NCI-H2227 (cell line): Measurements from ENCODE around the gene TSEN54.

Experiments
- DNase-seq: peaks from one replicate; lab custom pipeline; 2025; ENCODE audit not compliant: unreplicated experiment; lab: John Stamatoyannopoulos, UW

Gene TSEN54

DNA sequence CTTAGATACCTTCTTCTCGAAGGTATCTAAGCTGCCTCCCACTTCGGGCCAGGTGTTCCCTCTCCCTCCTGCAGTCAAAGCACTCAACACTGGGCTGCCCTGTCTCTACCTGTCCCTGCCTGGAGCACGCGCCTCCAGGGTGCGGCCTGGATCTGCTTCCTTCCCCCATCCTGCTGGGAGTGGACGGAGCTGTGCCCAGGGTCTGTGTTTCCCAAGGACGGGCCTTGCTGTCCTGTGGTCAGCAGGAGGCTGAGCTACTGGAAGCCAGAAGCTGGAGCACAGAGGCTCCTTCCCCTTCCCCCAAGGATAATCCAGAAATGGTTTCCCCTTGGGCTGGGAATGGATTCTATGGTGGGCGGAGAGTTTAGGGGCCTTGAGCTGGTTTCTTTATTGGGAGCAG, 25.9 kb downstream of the TSEN54 start:
- no peak for DNase-seq

DNA sequence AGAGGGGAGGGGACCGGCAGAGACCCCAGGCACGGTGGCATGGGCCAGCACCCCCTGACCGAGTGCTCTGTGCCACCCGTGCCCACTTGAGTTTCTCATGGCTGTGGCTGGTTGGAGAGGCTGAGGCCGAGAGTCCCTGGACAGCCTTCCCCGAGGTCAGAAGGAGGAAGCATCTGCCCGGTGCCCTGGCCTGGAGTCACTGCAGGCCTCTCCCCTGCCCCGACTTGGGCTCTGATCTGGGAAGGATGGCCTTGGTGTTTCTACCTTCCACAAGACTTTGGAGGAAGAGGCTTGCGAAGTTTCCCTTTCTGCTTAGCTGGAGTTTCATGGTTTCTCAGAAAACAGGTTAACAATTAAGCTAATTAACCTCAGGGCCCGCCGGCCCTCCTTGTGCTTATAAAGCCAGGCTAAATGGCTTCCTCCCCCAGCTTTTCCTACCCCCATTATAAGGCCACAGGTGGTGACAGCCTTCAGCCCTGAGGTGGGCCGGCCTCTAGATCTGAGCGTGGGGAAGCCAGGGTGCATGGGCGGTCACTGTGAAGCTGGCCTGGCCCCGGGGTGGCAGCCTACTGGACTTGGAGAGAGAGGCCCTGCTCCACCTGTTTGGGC, 26.5 kb downstream of the TSEN54 start:
- DNase-seq: no peak

DNA sequence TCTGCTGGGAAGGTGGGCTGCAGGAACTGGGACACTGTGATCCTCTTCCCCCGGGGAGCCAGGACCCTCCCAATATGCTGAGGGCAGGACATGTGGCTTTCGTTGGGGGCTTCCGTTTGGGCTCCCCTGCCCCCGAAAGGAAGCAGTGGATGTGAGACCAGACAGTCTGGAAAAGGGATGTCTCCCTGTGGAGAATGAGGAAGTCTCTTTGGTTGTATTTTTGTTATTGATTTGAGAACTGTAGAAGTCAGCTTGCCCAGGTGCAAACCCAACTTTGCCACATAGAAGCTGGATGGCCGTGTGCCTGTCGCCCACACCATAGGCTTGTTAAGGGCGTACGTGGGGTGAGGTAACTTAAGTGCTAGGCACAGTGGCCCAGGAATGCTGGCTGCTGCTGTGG, 27.9 kb downstream of the TSEN54 start:
- DNase-seq: no peak

DNA sequence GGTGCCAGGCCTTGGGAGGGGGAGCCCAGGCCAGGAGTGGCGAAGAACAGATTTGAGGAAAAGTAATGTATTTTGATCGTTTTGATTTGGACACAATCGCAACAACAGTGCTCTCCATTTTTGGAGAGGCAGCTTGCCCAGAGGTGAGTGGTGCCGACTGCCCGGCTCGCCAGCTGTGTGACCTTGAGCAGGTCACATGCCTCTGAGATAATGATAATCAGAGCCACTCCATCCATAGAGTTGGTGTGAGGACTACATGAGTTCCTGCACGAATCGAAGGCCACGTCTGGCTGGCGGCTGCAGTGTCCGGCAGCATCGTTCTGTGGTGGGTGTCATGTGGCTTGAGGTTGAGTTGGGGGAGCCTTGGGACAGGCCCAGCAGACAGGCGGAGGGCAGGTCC, 29.9 kb downstream of the TSEN54 start:
- DNase-seq: no peak

DNA sequence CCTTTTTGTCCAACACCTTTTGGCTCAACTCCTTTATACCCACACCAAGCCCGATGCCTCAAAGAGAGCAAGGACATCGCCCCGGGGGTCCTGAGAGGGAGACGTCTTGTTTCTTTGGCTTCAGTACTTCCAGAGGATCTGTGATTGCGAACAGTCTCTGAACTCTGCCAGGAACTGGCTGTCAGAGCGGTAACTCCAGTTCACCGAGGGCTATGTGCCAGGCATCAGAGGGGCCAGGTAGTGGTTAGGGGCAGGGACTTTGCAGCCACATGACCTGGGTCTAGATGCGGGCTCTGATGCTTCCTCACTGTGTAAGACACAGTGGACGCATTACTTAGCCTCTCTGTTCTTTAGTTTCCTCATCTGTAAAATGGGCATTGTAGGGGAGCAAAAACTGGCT, 30.8 kb downstream of the TSEN54 start:
- no peak for DNase-seq

DNA sequence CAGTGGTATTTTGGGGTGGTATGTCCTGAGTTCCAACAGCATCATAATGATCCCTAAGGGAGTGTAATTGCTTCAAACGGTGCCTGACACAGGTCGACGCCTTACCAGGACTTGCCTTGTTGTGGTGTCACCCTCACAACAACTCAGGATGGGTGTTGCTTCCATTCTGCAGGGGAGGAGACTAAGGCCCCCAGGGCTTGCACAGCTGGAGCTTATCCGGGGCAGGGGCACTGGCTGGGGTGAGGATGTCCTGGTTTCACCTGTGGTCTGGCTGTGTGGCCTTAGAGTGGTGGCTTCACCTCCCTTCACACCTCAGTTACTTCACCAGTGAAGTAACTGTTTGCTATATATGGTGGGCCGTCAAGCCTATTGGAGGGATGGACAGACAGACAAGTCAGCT, 32.5 kb downstream of the TSEN54 start:
- no peak for DNase-seq

DNA sequence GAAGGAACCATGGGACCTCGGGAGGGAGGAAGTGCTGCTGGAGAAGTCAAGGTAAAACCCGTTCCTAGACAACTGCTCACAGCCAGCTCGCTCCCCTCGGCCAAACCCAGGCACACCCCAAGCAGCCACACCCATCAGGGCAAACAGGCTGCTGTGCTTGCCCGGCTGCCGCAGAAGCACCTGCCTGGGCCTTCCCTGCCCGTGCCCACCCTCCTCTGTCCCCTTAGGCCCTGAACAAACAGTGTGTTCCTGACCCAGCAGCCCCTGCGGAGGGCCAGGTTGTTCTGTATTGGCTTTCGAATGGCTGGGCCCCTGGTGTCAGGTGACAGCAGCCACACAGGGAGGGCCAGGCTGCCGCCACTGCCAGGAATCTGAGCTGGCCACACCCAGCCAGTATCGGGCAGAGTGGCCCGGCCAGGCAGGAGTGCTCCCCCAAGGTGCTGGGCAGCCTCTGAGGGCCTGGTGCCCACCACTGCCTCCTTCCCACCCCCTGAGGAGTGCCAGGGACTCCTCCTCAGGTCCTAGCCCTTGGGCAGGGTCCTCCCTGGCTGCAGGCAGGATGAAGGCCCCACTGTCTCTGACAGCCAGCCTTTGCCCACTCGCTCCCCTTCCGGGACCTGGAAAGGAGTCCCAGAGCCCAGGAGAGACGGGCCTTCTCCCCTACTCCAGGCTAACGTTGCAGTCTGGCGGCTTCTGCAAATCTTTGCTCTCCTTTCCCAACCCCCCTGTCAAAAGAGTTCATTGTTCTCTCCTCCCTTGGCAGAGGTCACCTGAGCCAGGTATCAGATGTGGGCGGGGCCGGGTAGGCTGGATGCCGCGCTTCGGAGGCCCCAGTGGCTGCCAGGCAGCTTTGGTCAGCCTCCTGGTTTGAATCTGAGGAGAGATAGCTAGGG, 33.2 kb downstream of the TSEN54 start:
- DNase-seq: no peak

DNA sequence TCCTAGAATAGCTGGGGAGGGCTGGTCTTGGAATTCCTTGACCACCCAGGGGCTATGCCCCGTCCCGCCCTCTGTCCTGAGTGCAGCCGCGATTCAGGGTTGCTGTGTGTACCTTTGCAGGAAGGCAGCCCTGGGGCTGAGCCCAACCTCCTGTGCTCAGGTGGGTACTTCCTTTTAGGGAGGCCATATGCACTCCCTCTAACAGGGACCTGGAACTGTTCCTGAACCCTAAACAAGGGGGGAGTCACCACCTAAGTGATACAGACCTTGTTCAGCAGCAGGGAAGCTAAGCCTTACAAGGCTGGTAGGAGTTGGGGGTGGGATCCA, 33.8 kb downstream of the TSEN54 start:
- DNase-seq: no peak

DNA sequence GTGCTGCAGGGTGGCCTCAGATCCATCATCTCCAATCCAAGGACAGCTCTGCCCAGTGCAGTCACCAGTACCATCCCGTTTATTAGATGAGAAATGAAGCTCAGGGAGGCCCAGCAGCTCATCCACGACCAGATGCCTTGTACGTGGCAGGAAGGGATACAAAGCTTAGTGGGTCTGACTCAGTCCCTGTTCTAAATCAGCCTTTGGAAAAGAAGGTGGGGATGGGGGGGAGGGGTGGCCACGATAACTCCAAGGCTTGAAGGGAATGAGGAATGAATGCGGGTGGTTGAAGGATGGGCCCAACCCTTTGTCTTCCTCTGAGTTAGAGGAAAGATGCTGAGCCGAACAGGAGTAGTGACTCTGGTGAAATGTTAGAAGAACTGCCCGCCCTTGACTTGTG, 34.9 kb downstream of the TSEN54 start:
- no peak for DNase-seq

DNA sequence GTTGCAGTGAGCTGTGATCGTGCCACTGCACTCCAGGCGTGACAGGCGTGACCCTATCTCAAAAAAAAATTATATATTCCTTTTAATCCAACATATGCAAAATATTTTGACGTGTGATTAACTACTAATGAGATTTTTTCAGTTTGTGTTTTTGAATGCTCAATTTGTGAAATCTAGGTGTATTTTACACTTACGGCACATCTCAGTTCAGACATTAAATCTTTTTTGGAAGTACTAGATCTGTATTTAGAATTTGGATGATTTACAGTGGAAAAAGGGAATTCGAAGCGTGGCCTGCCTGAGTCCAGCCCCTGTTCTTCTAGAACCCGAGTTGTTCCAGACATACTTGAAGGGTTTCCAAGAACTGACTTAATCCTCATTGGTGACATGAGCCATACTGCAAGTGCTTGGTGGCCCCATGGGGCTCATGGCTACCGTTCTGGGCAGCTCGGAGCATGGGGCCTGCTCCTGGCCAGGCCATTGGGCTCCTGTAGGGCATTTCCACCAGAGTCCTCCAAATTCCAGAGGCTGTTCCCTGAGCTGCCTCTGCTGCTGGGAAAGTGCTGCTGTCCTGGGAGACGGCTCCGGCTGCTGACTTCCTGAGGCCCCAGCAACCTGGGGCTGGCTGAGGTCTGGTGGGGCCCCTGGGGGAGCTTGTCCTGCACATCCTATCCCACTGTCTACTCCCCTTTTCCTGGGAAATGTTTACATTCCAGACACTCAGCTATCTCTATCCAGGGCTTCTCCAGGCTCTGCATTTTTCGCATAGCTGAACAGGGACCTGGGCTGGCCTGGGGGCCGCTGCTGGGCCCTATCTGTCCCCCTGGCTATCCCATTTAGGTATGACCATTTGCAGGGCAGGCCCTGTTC, 36.3 kb downstream of the TSEN54 start:
- DNase-seq: no peak

DNA sequence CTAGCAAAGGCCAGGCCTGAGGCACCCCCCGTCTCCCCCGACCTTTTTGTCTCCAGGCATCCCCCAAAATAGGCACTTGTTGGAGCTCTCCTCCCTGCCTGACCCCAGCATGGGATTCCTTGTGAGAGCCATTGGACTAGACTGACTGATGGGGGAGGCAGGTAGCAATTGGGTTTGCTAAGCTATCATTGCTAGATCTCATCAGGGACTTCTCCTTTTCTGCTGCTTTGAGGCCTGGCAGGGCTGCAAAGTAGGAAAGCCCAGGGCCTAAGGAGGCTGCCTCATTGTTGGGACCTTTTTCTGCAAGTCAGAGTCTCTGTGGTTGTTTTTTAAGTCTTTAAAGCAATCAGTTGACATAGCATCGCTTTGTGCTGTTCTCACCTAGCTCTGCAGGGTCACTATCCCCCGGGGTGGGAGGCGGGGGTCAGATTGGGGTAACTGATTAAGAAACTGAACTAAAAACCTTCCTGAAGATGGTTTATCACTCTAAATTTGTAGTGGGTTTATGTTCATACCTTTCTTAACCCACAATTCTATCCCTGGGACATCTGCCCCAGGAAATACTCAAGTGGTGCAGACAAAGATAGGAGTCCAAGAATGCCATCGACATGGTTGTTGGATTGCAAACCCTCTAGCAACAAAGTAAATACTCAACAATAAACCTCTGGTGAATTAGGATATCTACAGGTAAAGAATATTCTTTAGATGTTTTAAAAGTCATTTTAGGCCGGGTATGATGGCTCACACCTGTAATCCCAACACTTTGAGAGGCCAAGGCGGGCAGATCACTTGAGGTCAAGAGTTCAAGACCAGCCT, 37.2 kb downstream of the TSEN54 start:
- no peak for DNase-seq

DNA sequence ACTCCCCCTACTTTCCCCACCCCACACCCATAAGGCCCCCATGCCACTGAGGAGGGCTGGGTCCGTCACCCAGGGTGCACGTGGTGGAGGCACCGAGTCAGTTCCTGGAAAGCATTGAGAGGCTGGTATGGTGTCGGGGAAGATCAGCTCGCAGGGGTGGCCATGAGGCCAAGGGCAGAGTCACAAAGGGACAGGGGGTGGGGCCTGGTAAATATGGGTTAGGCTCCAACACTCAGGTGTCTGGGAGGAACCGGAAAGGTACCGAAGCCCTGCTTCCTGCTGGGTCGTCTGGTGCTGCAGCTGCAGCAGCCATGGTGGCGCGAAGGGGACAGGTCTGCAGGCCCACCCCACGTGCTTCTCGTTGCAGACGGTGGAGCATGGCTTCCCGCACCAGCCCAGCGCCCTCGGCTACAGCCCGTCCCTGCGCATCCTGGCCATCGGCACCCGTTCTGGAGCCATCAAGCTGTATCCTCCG, 39.4 kb downstream of the TSEN54 start:
- DNase-seq: no peak

DNA sequence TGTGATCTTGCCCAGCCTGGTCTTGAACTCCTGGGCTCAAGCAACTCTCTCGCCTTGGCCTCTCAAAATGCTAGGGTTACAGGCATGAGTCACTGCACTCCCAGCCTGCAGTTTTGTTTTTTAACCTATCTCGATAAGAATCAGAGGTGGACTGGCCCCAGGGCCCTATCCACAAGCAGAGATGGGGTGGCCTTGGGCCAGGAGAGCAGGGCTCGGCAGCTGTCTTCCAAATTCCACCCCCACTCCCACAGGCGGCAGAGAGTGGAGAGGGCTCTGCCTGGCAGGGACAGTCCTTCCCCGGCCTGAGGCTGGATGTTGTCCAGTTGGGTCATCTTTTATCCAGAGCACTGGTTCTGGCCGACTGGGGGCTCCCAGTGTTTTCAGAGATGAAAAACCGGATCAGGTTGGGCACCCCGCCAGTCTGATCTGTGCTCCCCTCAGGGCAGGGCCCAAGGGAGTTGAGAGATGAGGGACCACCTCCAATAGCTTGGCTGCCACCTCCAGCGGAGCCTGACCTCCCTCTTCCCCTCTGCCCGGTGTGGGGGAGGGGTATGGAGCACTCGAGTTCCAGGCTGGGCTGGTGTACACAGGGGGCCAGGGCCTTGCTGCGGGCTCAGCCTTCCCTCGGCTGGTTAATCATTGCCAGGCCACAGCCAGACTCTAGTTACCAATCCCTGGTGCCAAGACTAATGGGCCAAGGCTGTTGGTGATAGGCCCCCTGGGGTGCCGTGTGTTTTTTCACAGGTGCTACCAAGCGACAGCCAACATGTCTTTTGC, 40.9 kb downstream of the TSEN54 start:
- no peak for DNase-seq

DNA sequence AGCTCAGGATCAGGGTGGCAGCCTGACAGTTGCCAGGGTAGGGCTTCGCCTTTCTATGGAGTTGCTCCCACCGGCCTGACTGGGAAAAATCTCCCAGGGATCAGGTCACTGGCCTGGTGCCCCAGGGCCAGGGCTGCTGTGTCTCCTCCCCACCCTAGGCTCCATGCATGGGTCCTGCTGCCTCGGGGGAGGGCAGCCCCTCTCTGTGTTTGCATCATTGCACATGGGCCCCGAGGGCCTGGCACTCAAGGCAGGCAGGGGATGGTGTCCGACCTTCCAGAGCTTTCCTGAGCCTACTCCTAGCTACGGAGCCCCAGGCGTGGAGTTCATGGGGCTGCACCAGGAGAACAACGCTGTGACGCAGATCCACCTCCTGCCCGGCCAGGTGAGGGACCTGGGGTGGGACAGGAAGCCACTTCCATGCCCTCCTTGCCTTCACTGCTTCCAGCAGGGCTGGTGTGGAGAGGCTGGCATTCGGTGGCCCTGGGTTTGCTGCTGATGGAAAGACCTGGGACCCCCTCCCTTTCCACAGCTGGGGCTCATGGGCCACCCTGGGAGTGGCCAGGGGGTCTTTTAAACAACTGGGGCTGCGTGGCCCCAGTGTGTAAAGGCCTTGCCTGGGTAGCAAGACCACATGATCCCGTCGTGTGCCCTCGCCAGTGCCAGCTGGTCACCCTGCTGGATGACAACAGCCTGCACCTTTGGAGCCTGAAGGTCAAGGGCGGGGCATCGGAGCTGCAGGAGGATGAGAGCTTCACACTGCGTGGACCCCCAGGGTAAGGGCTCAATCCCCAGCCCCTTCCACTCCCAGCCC, 41.7 kb downstream of the TSEN54 start:
- no peak for DNase-seq

DNA sequence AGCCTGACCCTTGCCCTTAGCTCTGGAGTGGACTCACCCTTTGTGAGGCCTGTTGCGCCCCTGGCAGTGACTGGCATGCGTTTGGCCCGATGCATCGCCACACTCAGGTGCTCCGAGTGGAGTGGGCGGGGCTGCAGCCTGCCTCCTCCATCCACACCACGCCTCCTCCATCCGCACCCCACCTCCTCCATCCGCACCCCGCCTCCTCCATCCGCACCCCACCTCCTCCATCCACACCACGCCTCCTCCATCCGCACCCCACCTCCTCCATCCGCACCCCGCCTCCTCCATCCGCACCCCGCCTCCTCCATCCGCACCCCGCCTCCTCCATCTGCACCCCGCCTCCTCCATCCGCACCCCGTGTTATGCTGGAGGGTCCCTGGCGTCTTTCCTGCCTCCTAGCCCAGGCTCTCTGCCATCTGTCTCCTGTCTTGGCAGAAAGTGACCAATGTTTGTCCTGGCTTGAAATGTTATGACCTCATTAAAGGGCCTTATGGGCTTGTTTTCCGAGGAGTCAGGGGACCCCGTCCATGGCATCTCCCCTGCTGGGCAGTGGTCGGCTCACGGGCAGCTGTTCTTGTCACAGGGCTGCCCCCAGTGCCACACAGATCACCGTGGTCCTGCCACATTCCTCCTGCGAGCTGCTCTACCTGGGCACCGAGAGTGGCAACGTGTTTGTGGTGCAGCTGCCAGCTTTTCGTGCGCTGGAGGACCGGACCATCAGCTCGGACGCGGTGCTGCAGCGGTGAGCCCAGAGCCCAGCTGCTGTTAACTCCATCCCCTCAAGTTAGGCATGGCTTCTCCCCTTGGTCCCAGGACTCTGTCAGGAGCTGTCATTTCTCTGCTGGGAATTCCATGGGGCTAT, 42.6 kb downstream of the TSEN54 start:
- DNase-seq: no peak

DNA sequence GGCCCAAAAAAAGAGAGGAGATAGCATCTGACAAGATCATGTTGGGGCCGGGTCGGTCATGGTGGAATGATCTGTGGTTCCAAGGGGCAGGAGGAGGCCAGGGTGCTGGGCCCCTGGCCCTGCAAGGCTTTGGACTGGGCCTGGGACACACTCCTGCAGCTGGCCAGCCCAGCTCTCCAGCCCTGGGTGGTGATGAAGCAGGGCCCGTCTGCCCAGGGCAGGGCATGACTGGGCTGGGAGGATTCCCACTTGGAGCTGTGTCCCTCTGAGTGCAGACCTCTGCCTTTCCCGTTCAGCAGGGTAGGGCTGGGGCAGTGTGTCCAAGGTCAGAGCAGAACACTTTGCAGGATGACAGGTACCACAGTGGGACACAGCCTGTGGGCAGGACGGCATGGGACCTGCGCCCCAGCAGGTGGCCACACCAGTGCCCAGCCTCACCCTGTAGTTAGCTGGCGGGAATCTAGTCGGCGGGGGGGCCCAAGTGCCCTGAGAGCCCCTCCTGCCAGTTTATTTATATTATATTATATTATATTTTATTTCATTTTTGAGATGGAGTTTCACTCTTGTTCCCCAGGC, 43.7 kb downstream of the TSEN54 start:
- DNase-seq: no peak

DNA sequence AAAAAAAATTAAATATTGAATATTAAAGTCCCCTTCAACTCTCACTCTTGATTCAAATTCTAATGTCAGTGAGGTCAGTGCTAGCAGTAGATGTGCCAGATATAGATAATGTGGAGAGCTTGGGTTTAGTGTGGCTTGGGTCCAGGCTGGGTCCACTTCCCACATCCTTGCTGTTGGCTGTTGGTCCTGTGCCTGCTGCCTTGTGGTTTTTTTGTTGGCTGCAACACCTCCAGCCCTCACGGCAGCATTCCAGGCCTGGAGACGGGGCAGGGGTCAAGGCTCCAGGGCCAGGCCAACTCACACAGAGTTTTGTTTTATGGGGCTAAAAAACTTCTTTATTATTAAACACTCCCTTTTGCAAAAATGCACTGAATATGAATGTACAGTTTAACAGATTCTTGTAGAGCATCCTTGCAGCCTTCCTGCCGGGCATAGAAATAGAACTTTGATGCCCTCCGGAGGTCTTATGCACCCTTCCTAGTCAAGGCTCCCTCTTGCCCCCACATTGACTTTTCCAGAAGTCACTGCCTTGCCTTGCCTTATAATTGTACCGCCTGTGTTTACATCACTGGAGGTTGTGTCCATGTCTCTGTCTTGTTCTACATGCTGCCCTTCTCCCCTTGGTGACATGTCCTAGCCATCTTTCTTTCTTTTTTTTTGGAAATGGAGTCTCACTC, 45.7 kb downstream of the TSEN54 start:
- DNase-seq: no peak
